GM23248 (cell line): Measurements from ENCODE around the gene PLAU. TPM values are rescaled to one million over a fixed set of nuclear protein-coding genes. Genes with fewer than 3 reads are reported as not detected.
"Not testable (repeated sequence)": the region's sequence is repeated elsewhere in the genome, so short reads cannot be mapped to it uniquely, and the experiment has no call there.

Experiments used
- DNase-seq: peaks from one replicate; pipeline ENCODE4 v3.0.0-alpha.2; 2015
- H2AFZ ChIP-seq: fragments of 200-600 bp; sonication (generic); 2 replicates; pipeline ENCODE4 v1.6.1; 2016; ENCODE audit warnings: antibody characterized with exemption
- H3F3A ChIP-seq: fragments of 200-600 bp; sonication (generic); 2 replicates; pipeline ENCODE4 v1.6.1; 2016; ENCODE audit warnings: mild to moderate bottlenecking, antibody characterized with exemption, mixed run types; ENCODE audit not compliant: insufficient read depth
- H3K27ac ChIP-seq: fragments of 200-600 bp; sonication (generic); 2 replicates; pipeline ENCODE4 v1.5.1; 2016; ENCODE audit warnings: mild to moderate bottlenecking
- H3K27me3 ChIP-seq: fragments of 200-600 bp; sonication (generic); replicated peaks from 2 replicates; pipeline ENCODE4 v1.6.1; 2016; ENCODE audit warnings: mild to moderate bottlenecking; ENCODE audit not compliant: insufficient read depth
- H3K36me3 ChIP-seq: fragments of 200-600 bp; sonication (generic); 2 replicates; pipeline ENCODE4 v1.6.1; 2016; ENCODE audit warnings: low read depth, mild to moderate bottlenecking
- H3K4me1 ChIP-seq: fragments of 200-600 bp; sonication (generic); 2 replicates; pipeline ENCODE4 v1.6.1; 2016; ENCODE audit warnings: mild to moderate bottlenecking; ENCODE audit not compliant: insufficient read depth
- H3K4me2 ChIP-seq: fragments of 200-600 bp; sonication (generic); one replicate; pipeline ENCODE4 v1.6.1; 2016; ENCODE audit warnings: mild to moderate bottlenecking; ENCODE audit not compliant: unreplicated experiment
- H3K4me3 ChIP-seq: fragments of 200-600 bp; sonication (generic); 2 replicates; pipeline ENCODE4 v1.5.1; 2016; ENCODE audit warnings: mild to moderate bottlenecking
- H3K79me2 ChIP-seq: fragments of 200-600 bp; sonication (generic); 2 replicates; pipeline ENCODE4 v1.6.1; 2016; ENCODE audit warnings: mild to moderate bottlenecking; ENCODE audit not compliant: insufficient read depth
- H3K9ac ChIP-seq: fragments of 200-600 bp; sonication (generic); 2 replicates; pipeline ENCODE4 v1.6.1; 2016; ENCODE audit warnings: mild to moderate bottlenecking
- H3K9me2 ChIP-seq: fragments of 200-600 bp; sonication (generic); 2 replicates; pipeline ENCODE4 v1.6.1; 2016; ENCODE audit warnings: mixed run types, mild to moderate bottlenecking, moderate library complexity; ENCODE audit not compliant: insufficient read depth
- H3K9me3 ChIP-seq: fragments of 200-600 bp; sonication (generic); one replicate; pipeline ENCODE4 v1.6.1; 2017; ENCODE audit warnings: low read depth
- H4K20me1 ChIP-seq: fragments of 200-600 bp; sonication (generic); 2 replicates; pipeline ENCODE4 v1.6.0; 2016; ENCODE audit not compliant: insufficient read depth
- EZH2 ChIP-seq: fragments of 200-600 bp; sonication (generic); IDR thresholded peaks from 2 replicates; pipeline ENCODE4 v1.6.1; 2018; ENCODE audit warnings: antibody characterized with exemption, mild to moderate bottlenecking; ENCODE audit not compliant: insufficient read depth, poor library complexity, severe bottlenecking
- EZH2phosphoT487 ChIP-seq: fragments of 200-600 bp; sonication (generic); IDR thresholded peaks from 2 replicates; pipeline ENCODE4 v1.6.1; 2018; ENCODE audit warnings: antibody characterized with exemption, moderate library complexity, mild to moderate bottlenecking, low read depth; ENCODE audit not compliant: insufficient read depth
- WGBS, 2 experiments: methylation state at CpG; one replicate each; pipeline ENCODE4 v1.1.6; 2015 to 2017; ENCODE audit warnings: low lambda C conversion rate in 2 of 2, low coverage in 1 of 2; ENCODE audit errors: missing lambda C conversion rate in 2 of 2; 5-methylcytosine and 5-hydroxymethylcytosine counted together
- in situ Hi-C: fragments of 300-500 bp; cut with MboI; formaldehyde crosslinking; loops from 2 replicates; pipeline ENCODE4 v1.15.0; 2020
- polyA plus RNA-seq: library from polyadenylated mRNA; unstranded; fragments of >200 nt; fragmentation: Nextera tagmentation; extraction: Ambion mirVana; gene quantifications from 2 replicates; pipeline ENCODE4 v1.2.1, GENCODE V29; 2016
- total RNA-seq: library from RNA; depleted of rRNA; stranded (reverse); fragments of >200 nt; shearing (Covaris generic); gene quantifications from 2 replicates; pipeline ENCODE4 v1.2.3, GENCODE V29; 2014

PLAU gene
- total and polyA plus RNA-seq, 2 experiments from 2014 or later, result 13.3 to 26.1 TPM

DNA sequence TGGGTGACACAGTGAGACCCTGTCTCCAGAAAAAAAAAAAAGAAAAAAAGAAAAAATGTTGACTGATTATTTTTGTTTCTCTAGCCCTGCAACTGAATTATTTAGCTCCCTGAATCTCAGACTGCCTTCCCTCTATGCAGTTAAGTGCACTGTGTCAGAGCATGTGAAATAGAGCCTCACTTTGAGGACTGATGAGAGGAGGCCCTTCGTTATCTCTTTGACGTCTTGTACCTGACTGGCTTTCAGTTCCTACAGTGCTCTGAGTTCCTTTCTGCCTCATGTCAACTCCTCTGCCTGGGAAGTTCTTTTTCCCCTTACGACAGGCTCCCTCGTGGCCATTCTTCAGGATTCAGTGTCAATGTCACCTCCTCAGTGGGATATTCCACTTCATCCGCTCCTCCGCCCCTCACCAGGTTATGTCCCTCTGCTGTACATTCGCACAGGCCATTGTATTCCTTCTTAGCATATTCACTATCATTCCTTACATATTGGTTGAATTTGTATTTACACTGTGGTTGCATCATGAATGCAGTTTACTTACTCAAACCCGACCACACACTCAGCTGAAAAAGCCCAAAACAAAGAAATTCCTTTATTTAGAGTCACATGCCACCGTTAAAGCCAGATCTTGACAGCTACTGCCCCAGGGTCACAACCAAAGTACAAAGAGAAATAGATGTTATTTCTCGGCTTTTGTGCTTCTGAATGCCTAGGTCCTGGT lies 18.5 kb upstream of the PLAU start:
- H2AFZ ChIP-seq, result no peak overlapping the region
- in situ Hi-C loops, result loop anchor here (25.0 kb wide), 1 partner anchor 195 kb away; no protein-coding TSS in a partner anchor
- no peaks in the 10 kb centered on the region for H3K9me2 ChIP-seq
- H3K4me2 ChIP-seq, result no peak overlapping the region
- H3K79me2 ChIP-seq, result no peaks in the 10 kb centered on the region
- no peak overlapping the region for H3K4me3 ChIP-seq
- no peak overlapping the region for H3K9ac ChIP-seq
- no peaks in the 10 kb centered on the region for H3K9me3 ChIP-seq
- DNase-seq, result peak; percentile 75
- WGBS, 2 experiments, result 69 to 71% methylated on average over 10 of the region's 10 CpGs
- peaks cover 56% of the 10 kb centered on the region for H3K4me1 ChIP-seq
- no peaks in the 10 kb centered on the region for H3K36me3 ChIP-seq
- no peaks in the 10 kb centered on the region for H4K20me1 ChIP-seq
- H3F3A ChIP-seq, result peaks cover 27% of the 10 kb centered on the region
- no peaks in the 10 kb centered on the region for H3K27me3 ChIP-seq
- no peak overlapping the region for H3K27ac ChIP-seq
- no peak for TF ChIP-seq EZH2
- TF ChIP-seq EZH2phosphoT487, result no peak

DNA sequence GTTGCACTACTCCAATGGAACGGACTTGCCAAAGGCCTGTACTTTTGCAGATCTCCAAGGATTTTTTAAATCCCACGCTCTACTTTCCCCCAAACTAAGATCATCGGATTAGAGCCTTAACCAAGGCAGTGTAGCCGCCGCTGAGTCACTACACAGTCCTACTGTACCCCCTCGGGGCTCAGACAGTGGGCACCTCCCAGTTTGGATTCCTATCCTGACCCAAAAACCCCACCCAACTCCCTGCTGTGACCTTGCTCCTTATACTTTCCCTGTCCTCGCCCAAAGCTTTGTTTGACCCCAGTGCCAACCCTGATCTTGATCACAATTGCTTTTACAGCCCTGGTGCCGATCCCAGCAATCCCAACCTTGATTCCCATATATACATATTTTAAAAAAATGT lies 17.5 kb upstream of the PLAU start:
- Histone ChIP-seq H3F3A (peaks cover 19% of the 10 kb centered on the region), H3K4me3 (no peak overlapping the region), H2AFZ (no peak overlapping the region), H3K9me3 (no peaks in the 10 kb centered on the region), H3K4me2 (no peak overlapping the region), H3K27ac (no peak overlapping the region), H3K9me2 (no peaks in the 10 kb centered on the region), H3K79me2 (no peaks in the 10 kb centered on the region), H3K27me3 (no peaks in the 10 kb centered on the region), H4K20me1 (no peaks in the 10 kb centered on the region), H3K4me1 (peaks cover 49% of the 10 kb centered on the region), H3K9ac (no peak overlapping the region), H3K36me3 (no peaks in the 10 kb centered on the region)
- DNase-seq, result no peak
- WGBS, 2 experiments, result 76 to 87% methylated on average over 7 to 8 of the region's 8 CpGs
- TF ChIP-seq EZH2, result no peak
- no peak for TF ChIP-seq EZH2phosphoT487
- in situ Hi-C loops, result loop anchor here (25.0 kb wide), 1 partner anchor 194 kb away; no protein-coding TSS in a partner anchor

DNA sequence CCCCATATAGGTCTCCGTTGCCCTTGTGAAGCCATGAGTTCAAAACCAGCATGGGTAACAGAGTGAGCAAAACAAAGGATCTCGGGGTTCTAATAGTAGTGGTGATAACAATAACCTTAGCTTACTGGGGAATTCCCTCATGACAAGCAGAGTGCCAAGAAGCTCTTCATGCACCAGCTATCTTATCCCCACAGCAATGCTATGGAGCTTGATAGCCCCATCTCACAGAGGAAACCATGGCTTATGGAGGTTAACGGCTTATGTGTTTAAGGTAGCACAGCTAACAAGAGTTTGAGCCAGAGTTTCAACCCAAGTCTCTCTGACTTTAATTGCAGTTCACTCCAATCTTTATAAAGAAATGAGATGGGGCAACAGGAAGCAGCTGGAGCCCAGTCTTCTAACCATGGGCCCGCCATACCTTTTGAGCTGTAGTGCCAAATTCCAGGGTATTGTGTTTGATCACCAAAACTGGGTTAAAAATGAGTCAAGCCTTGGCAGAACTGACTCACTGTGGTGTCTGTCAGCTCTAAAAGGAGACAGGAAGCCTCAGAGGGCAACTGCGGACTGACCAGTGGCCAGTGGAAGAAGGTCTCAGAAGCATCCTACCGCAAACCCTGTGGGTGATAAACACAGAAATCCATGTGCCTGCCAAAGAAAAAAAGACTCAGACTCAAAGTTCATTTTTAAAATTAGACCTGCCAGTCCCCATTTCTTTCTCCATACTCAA lies 16.5 kb upstream of the PLAU start:
- Histone ChIP-seq H3K9ac (no peak overlapping the region), H3K9me3 (no peaks in the 10 kb centered on the region), H3K27me3 (no peaks in the 10 kb centered on the region), H3K36me3 (no peaks in the 10 kb centered on the region), H3K9me2 (no peaks in the 10 kb centered on the region), H3K79me2 (no peaks in the 10 kb centered on the region), H2AFZ (no peak overlapping the region), H3K4me2 (peak overlapping the region; percentile 19), H3K4me1 (peaks cover 51% of the 10 kb centered on the region), H3K27ac (no peak overlapping the region), H3F3A (peaks cover 22% of the 10 kb centered on the region), H3K4me3 (no peak overlapping the region), H4K20me1 (no peaks in the 10 kb centered on the region)
- WGBS, 2 experiments, result 54 to 58% methylated on average over 6 of the region's 6 CpGs
- DNase-seq, result peak; percentile 85
- TF ChIP-seq EZH2 (no peak), EZH2phosphoT487 (0 out of 2 replicates have a peak, but pooled peaks have one; percentile 18)
- in situ Hi-C loops, result loop anchor here (25.0 kb wide), 1 partner anchor 193 kb away; no protein-coding TSS in a partner anchor

DNA sequence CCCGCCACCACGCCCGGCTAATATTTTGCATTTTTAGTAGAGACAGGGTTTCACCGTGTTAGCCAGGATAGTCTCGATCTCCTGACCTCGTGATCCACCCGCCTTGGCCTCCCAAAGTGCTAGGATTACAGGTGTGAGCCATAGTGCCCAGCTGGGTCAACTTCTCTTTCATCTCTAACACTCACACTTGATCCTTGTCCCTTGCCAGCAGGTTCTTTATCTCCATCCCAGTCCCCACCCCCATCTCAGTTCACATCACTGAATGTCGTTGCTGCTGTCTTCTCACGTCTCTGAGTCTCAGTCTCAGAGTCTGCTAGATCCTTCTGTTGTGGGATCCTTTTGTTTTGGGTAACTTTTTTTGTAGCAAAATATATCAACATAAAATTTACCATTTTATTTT lies 15.6 kb upstream of the PLAU start:
- not testable (repeated sequence) for H4K20me1 ChIP-seq, DNase-seq, H3K9ac ChIP-seq, H3K9me3 ChIP-seq, H3K27me3 ChIP-seq, H3K4me2 ChIP-seq, H3K4me3 ChIP-seq, H3K27ac ChIP-seq, H3K9me2 ChIP-seq, H2AFZ ChIP-seq, H3K36me3 ChIP-seq, H3K79me2 ChIP-seq
- WGBS, 2 experiments, result 97 to 98% methylated on average over 5 to 9 of the region's 9 CpGs
- peaks cover 52% of the 10 kb centered on the region for H3K4me1 ChIP-seq
- H3F3A ChIP-seq, result peaks cover 31% of the 10 kb centered on the region
- in situ Hi-C loops, result loop anchor here (25.0 kb wide), 1 partner anchor 192 kb away; no protein-coding TSS in a partner anchor
